Kidney (tissue), 14 donors: ENCODE data around the gene TMEM178B. TPM values are rescaled to one million over a fixed set of nuclear protein-coding genes. Genes with fewer than 3 reads are reported as not detected.

Source experiments
- DNase-seq, 5 donors: peaks; one replicate each; pipeline ENCODE4 v3.0.0-alpha.2; 2013 to 2020
- FAIRE-seq: peaks from 2 replicates; lab custom pipeline; 2012; peaks lifted over from hg19 to GRCh38; lab: Jason Lieb, UNC
- H3K27ac ChIP-seq, 2 donors: one replicate each; pipeline ENCODE4 v1.7.0; 2013; ENCODE audit warnings: low read depth in 2 of 2, low read length in 2 of 2, inconsistent platforms in 1 of 2
- H3K27me3 ChIP-seq: one replicate; pipeline ENCODE4 v1.7.1; 2013; ENCODE audit warnings: low read length, inconsistent platforms; ENCODE audit not compliant: control insufficient read depth, insufficient read depth
- H3K36me3 ChIP-seq, 3 donors: one replicate each; pipeline versions ENCODE4 v1.7.0 to v1.7.1; 2013; ENCODE audit warnings: low read length in 3 of 3, control low read depth in 1 of 3, inconsistent platforms in 1 of 3; ENCODE audit not compliant: insufficient read depth in 3 of 3, control insufficient read depth in 2 of 3
- H3K4me1 ChIP-seq, 3 donors: one replicate each; pipeline versions ENCODE4 v1.7.0 to v1.7.1; 2013; ENCODE audit warnings: low read length in 3 of 3, inconsistent platforms in 1 of 3, low read depth in 1 of 3; ENCODE audit not compliant: control insufficient read depth in 2 of 3, insufficient read depth in 2 of 3
- H3K4me3 ChIP-seq, 3 donors: one replicate each; pipeline versions ENCODE4 v1.7.0 to v1.8.1; 2013; ENCODE audit warnings: low read length in 3 of 3, control low read depth in 1 of 3, inconsistent platforms in 1 of 3
- H3K9ac ChIP-seq, 3 donors: one replicate each; pipeline versions ENCODE4 v1.7.0 to v1.7.1; 2013; ENCODE audit warnings: low read length in 3 of 3, control low read depth in 1 of 3, inconsistent platforms in 1 of 3
- H3K9me3 ChIP-seq, 3 donors: one replicate each; pipeline versions ENCODE4 v1.7.0 to v1.7.1; 2013; ENCODE audit warnings: low read length in 3 of 3, control low read depth in 1 of 3, inconsistent platforms in 1 of 3; ENCODE audit not compliant: control insufficient read depth in 2 of 3, insufficient read depth in 1 of 3
- intact Hi-C: fragments of 100-400 bp; cut with DNase I; formaldehyde crosslinking; loops from one replicate; pipeline ENCODE4 v1.11.1; 2022
- polyA plus RNA-seq: library from polyadenylated mRNA; stranded (reverse); fragments of 350-450 nt; fragmentation: Illumina TruSeq; extraction: RNeasy Lipid Tissue Mini Kit (QIAGEN cat#74804); gene quantifications from one replicate; pipeline ENCODE4 v1.2.3, GENCODE V29; 2014; ENCODE audit warnings: low read depth, low replicate concordance; ENCODE audit not compliant: insufficient read depth
- total RNA-seq: library from RNA; stranded (reverse); fragmentation: NEBNext Ultra II Directional; extraction: Animal tissue kit (Norgen Biotek cat#: 25700); gene quantifications from one replicate; pipeline ENCODE4 v1.2.1, GENCODE V29; 2021
- TF ChIP-seq, protein P1 (sequence below): IDR thresholded peaks from 3 replicates; pipeline ENCODE4 v1.5.1; 2012; ENCODE audit warnings: mild to moderate bottlenecking, moderate library complexity, borderline replicate concordance; ENCODE audit not compliant: insufficient read depth; ENCODE audit errors: extremely low read depth
- donor health status: control.
- donor health status: control.
- donor health status: control.
- donor health status: control.
- donor health status: control.
- donor health status: DM: yes; HTN: yes; CAD: no.
- donor health status: Normal renal cell carcinoma (clear cell type).

The TMEM178B gene
- total and polyA plus RNA-seq, 2 donors from 2014 or later = 0.58 to 20.0 TPM

DNA sequence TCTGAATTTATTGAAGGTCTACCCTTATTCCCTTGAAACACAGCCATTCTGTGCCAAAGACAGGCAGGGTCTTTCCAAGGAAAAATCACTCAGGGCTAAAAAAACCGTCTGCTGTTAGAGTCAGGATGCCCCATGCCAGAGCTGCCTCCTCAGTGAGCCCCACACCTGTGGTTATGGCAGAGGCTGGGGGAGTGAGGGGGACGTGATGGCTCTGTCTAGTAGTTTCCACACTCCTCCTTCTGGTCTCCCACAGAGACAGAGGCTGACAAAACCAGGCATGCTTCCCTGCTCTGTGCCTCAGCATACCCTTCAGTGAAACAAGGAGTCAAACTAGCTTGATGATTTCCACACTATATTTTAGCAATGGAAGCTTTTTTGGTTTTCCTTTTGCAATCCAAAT lies 365.3 kb downstream of the TMEM178B start:
- no peaks in the 10 kb centered on the region for H3K36me3 ChIP-seq
- no peak overlapping the region for H3K4me3 ChIP-seq
- no peaks in the 10 kb centered on the region for H3K27me3 ChIP-seq
- TF ChIP-seq, protein P1, sequence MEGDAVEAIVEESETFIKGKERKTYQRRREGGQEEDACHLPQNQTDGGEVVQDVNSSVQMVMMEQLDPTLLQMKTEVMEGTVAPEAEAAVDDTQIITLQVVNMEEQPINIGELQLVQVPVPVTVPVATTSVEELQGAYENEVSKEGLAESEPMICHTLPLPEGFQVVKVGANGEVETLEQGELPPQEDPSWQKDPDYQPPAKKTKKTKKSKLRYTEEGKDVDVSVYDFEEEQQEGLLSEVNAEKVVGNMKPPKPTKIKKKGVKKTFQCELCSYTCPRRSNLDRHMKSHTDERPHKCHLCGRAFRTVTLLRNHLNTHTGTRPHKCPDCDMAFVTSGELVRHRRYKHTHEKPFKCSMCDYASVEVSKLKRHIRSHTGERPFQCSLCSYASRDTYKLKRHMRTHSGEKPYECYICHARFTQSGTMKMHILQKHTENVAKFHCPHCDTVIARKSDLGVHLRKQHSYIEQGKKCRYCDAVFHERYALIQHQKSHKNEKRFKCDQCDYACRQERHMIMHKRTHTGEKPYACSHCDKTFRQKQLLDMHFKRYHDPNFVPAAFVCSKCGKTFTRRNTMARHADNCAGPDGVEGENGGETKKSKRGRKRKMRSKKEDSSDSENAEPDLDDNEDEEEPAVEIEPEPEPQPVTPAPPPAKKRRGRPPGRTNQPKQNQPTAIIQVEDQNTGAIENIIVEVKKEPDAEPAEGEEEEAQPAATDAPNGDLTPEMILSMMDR = no peak
- no peak overlapping the region for H3K27ac ChIP-seq
- FAIRE-seq (no peak), DNase-seq (no peak)
- H3K9me3 ChIP-seq = no peaks in the 10 kb centered on the region
- H3K4me1 ChIP-seq = no peaks in the 10 kb centered on the region
- intact Hi-C loops = no loop called here
- no peak overlapping the region for H3K9ac ChIP-seq

DNA sequence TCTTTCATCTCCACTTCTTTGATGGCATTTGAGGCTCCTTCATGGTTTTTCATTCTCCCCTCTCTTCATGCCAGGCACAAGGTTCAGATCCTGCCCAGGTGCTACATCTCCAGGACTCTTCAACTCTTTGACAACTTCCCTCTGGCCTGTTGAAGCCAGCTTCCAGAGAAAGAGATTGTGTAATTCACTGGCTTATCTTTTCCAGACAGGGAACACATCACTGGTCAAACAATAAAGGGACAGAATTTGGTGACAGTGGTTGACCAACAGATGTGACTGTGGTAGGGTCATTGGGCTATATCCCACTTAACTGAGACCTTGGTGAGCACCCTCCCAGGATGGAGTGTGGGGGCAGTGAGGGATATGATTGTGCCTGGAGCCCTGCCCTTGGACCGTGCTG lies 365.9 kb downstream of the TMEM178B start:
- FAIRE-seq (no peak), DNase-seq (no peak)
- no peak overlapping the region for H3K4me3 ChIP-seq
- no peaks in the 10 kb centered on the region for H3K27me3 ChIP-seq
- intact Hi-C loops = no loop called here
- TF ChIP-seq, protein P1 = no peak
- H3K9me3 ChIP-seq = no peaks in the 10 kb centered on the region
- no peaks in the 10 kb centered on the region for H3K36me3 ChIP-seq
- H3K4me1 ChIP-seq = no peaks in the 10 kb centered on the region
- no peak overlapping the region for H3K27ac ChIP-seq
- no peak overlapping the region for H3K9ac ChIP-seq

DNA sequence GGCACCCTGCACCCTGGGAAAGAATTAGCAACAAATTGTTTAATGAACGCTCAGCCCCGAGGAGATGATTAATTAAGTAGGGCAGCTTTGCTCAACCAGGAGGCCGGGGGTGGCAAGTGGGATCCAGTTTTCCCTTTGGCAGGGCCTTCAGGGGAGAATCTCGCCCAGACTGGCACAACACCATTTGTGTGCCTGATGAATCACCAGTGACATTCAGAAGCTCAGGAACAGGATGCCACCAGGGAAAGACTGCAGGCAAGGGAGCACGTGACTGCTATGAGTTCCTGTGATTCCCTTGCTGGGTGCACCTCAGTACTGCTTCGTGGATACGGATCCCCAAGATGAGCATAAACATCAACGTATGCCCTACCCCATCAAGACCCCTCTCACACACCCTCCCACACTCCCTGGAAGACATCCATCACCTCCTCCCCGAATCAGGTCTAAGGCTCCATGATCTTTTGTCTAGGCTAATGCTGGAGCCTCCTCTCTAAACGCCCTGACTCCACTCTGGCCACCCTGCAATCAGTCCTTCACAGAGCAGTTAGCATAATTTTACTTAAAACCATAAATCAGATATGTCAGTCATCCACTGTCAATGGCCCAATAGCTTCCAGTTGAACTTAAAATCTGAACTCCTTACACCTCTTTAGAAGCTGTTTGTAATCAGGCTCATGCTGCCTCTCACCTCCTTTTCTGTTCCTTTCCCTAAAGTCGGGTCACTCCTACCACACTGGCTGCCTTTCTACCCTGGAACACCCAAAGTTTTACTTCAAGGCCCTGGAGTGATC lies 368.2 kb downstream of the TMEM178B start:
- Histone ChIP-seq H3K9me3 (no peaks in the 10 kb centered on the region), H3K4me1 (no peaks in the 10 kb centered on the region), H3K36me3 (no peaks in the 10 kb centered on the region), H3K9ac (no peak overlapping the region), H3K27me3 (no peaks in the 10 kb centered on the region), H3K4me3 (no peak overlapping the region), H3K27ac (no peak overlapping the region)
- intact Hi-C loops = no loop called here
- FAIRE-seq (no peak), DNase-seq (no peak)
- TF ChIP-seq, protein P1 = no peak
